Measurements from ENCODE around the gene ZFAND3. TPM values are rescaled to one million over a fixed set of nuclear protein-coding genes. Genes with fewer than 3 reads are reported as not detected.

Gene ZFAND3
- total RNA-seq, 1 experiment from 2014 or later: 107 TPM

GRCh38 chr6:38142178-38142902 is 322.8 kb downstream of the ZFAND3 start:
- Histone ChIP-seq H3K9me3 (no peaks in the 10 kb centered on the region), H3K36me3 (ENCODE audit: control insufficient read depth, insufficient read depth, low read length) (no peaks in the 10 kb centered on the region; the same call in 1 of the 2 replicates), H3K27me3 (replicated peaks; ENCODE audit: control insufficient read depth, insufficient read depth, low read length) (no peaks in the 10 kb centered on the region), H3K4me3 (ENCODE audit: low read depth, low read length) (no peak overlapping the region), H3K4me1 (no peaks in the 10 kb centered on the region; the same call in 1 of the 2 replicates)
- no TSS peak for BruUV-seq (replicated peaks)
- ChIA-PET CTCF (no interaction called here), POLR2A (no interaction called here)
- Mint-ChIP-seq H3K9me3 (ENCODE audit: unreplicated experiment) (no peaks in the 10 kb centered on the region), H3K4me1 (ENCODE audit: low read depth, unreplicated experiment) (peaks cover 28% of the 10 kb centered on the region), H3K36me3 (ENCODE audit: insufficient read depth, unreplicated experiment) (peaks cover 21% of the 10 kb centered on the region), H3K27ac (ENCODE audit: unreplicated experiment) (no peak overlapping the region), H3K4me3 (ENCODE audit: unreplicated experiment) (no peak overlapping the region), H3K27me3 (ENCODE audit: insufficient read depth, unreplicated experiment) (no peaks in the 10 kb centered on the region)
- TF ChIP-seq CTCF (IDR thresholded peaks at IDR 0.05; ENCODE audit: insufficient read depth in 1 of 2, low read depth in 1 of 2, low read length in 1 of 2, severe bottlenecking in 1 of 2, unreplicated experiment in 1 of 2): no peak
- no peak for DNase-seq
- intact Hi-C loops (cut with micrococcal nuclease; ENCODE audit: unreplicated experiment): no loop called here

- Histone ChIP-seq H3K36me3 (ENCODE audit: control insufficient read depth, insufficient read depth, low read length) (no peaks in the 10 kb centered on the region; the same call in 1 of the 2 replicates), H3K9me3 (no peaks in the 10 kb centered on the region), H3K4me3 (ENCODE audit: low read depth, low read length) (no peak overlapping the region), H3K4me1 (no peaks in the 10 kb centered on the region; the same call in 1 of the 2 replicates), H3K27me3 (replicated peaks; ENCODE audit: control insufficient read depth, insufficient read depth, low read length) (no peaks in the 10 kb centered on the region)
- intact Hi-C loops (cut with micrococcal nuclease; ENCODE audit: unreplicated experiment): no loop called here
- no peak for DNase-seq
- BruUV-seq (replicated peaks): no TSS peak
- Mint-ChIP-seq H3K4me3 (ENCODE audit: unreplicated experiment) (no peak overlapping the region), H3K36me3 (ENCODE audit: insufficient read depth, unreplicated experiment) (peaks cover 20% of the 10 kb centered on the region), H3K27ac (ENCODE audit: unreplicated experiment) (no peak overlapping the region), H3K4me1 (ENCODE audit: low read depth, unreplicated experiment) (peaks cover 19% of the 10 kb centered on the region), H3K27me3 (ENCODE audit: insufficient read depth, unreplicated experiment) (no peaks in the 10 kb centered on the region), H3K9me3 (ENCODE audit: unreplicated experiment) (no peaks in the 10 kb centered on the region)
- POLR2A ChIA-PET: interaction anchor here (0.6 kb wide), 1 partner anchor 23 kb away, joined by 6 read pairs; no protein-coding TSS in a partner anchor
- TF ChIP-seq CTCF (IDR thresholded peaks at IDR 0.05; ENCODE audit: insufficient read depth in 1 of 2, low read depth in 1 of 2, low read length in 1 of 2, severe bottlenecking in 1 of 2, unreplicated experiment in 1 of 2): no peak
- CTCF ChIA-PET: interaction anchor here (0.9 kb wide), 1 partner anchor 41 kb away, joined by 3 read pairs; no protein-coding TSS in a partner anchor
These were observed 323.9 kb downstream of the ZFAND3 start for GRCh38 chr6:38143191-38144150.

GRCh38 chr6:38144365-38144945 is 324.9 kb downstream of the ZFAND3 start:
- H3K9me3 Mint-ChIP-seq (ENCODE audit: unreplicated experiment): no peaks in the 10 kb centered on the region
- TF ChIP-seq CTCF (IDR thresholded peaks at IDR 0.05; ENCODE audit: insufficient read depth in 1 of 2, low read depth in 1 of 2, low read length in 1 of 2, severe bottlenecking in 1 of 2, unreplicated experiment in 1 of 2): no peak
- H3K27ac Mint-ChIP-seq (ENCODE audit: unreplicated experiment): no peak overlapping the region
- peaks cover 14% of the 10 kb centered on the region for H3K4me1 Mint-ChIP-seq (ENCODE audit: low read depth, unreplicated experiment)
- H3K27me3 ChIP-seq (replicated peaks; ENCODE audit: control insufficient read depth, insufficient read depth, low read length): no peaks in the 10 kb centered on the region
- H3K36me3 ChIP-seq (ENCODE audit: control insufficient read depth, insufficient read depth, low read length): no peaks in the 10 kb centered on the region; the same call in 1 of the 2 replicates
- no TSS peak for BruUV-seq (replicated peaks)
- peaks cover 23% of the 10 kb centered on the region for H3K36me3 Mint-ChIP-seq (ENCODE audit: insufficient read depth, unreplicated experiment)
- no peaks in the 10 kb centered on the region for H3K9me3 ChIP-seq
- no peak overlapping the region for H3K4me3 Mint-ChIP-seq (ENCODE audit: unreplicated experiment)
- intact Hi-C loops (cut with micrococcal nuclease; ENCODE audit: unreplicated experiment): no loop called here
- H3K4me3 ChIP-seq (ENCODE audit: low read depth, low read length): no peak overlapping the region
- ChIA-PET CTCF (interaction anchor here (0.6 kb wide), 1 partner anchor 29 kb away, joined by 3 read pairs; no protein-coding TSS in a partner anchor), POLR2A (interaction anchor here (0.5 kb wide), 1 partner anchor 34 kb away, joined by 3 read pairs; no protein-coding TSS in a partner anchor)
- H3K27me3 Mint-ChIP-seq (ENCODE audit: insufficient read depth, unreplicated experiment): no peaks in the 10 kb centered on the region
- no peak for DNase-seq
- no peaks in the 10 kb centered on the region; the same call in 1 of the 2 replicates for H3K4me1 ChIP-seq

All from Caco-2 (cell line).